GM21381 (cell line): ENCODE measurements around the gene TRPV4.

Experiments
- ATAC-seq: cut with Tn5 transposase; IDR thresholded peaks from one replicate; pipeline ENCODE4 v1.9.1; 2021; ENCODE audit warnings: mild to moderate bottlenecking, moderate library complexity; ENCODE audit not compliant: unreplicated experiment

The TRPV4 gene

DNA sequence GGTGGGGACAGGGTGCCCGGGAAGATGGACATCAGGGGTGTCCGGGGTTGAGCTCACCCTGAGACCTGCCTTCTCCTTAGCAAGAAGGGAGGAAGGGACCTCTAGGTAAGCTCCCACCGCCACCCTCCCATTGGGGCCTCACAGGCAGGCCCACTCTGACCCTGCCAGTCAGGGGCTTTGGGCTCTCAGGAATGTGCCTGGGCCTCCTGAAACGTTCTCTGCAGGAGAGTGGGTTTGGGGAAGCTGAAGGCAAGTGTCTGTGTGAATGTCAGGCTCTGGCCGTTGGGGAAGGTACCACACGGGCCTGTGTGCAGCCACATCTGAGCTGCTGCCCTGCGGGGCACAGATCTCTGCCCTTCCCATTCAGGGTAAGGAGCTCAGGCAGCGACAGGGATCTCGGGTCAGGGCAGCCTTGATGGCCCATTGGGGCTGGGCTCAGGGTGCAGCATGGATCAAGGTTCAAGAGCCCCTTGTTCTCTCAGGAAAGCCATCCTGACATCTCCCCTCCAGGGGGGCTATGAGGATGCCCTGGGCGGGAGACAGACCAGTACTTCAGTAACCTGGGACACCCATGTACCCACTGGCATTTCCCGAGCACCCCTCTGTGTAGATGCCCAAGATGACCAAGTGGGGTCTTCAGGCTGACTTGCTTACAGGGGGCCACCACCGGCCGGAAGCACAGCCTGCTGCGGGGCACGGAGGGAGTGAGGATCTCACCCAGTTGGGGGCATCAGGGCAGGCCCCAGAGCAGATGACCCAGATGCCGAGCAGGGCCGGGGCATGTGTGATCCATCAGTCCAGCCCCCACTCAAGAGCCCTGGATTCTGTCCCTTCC is 89.9 kb downstream of the TRPV4 start:
- no peak for ATAC-seq

DNA sequence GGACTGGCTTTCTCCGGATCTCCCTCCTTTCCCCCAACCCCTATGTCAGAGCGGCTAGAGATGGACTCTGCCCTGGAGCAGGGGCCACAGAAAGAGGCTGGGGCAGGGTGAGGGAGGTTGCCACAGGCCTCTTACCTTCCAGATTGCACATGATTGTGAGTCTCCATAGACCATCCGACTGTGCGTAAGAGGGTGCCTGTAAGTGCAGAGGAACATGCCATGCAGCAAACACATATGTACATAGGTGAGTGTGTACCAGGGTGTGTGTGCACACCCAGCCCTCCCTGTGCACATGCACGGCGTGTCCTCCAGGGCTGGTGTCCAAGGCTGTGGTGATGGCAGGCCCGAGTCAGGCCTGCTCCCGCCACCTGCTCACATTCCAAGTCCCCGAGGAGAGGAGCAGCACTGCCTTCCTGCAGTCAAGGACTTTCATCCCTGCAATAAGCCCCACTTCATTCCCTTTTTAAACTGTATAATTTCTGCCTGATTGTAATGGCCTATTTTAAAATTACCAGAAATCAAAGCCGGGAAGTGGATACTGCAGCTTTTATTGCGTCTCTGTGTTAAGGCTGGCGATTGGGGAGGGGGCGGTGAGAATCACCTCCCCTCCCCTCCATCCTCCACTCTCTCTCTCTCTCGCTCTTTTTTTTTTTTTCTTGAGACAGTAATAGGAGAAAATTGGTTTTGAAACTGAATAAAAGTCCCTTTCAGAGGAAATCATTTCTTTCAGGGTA is 91.1 kb downstream of the TRPV4 start:
- no peak for ATAC-seq

DNA sequence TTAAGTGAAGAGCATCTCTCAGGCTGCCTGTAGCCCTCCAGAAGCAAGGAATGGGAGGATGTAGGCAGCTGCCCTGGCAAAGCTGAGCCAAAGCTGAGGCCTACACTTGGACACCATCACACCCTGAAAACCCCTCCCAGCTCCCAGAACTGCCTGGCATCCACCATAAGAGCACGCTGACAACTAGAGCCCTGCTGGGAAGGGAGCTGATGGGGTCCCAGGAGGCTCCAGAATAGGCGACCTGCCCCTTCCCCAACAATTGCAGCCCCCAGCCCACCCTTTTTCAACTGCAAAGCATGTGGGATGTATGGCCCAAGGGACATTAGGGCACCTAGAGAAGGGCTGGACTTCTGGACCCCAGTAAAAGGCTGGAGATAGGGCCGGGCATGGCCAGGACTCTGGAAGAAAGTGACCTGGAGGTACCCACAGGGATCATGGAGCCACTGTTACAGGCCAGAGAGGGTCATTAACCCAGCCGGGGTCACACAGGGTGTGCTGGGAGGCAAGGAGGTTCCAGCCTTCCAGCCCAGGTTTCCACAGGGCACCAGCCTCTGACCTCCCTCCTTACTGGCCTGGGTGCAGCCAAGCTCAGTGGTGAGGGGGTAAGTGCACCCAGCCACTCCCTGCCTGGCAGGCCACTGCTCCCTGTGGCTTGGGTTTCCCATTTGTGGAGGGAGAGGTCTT is 91.8 kb downstream of the TRPV4 start:
- ATAC-seq = no peak

DNA sequence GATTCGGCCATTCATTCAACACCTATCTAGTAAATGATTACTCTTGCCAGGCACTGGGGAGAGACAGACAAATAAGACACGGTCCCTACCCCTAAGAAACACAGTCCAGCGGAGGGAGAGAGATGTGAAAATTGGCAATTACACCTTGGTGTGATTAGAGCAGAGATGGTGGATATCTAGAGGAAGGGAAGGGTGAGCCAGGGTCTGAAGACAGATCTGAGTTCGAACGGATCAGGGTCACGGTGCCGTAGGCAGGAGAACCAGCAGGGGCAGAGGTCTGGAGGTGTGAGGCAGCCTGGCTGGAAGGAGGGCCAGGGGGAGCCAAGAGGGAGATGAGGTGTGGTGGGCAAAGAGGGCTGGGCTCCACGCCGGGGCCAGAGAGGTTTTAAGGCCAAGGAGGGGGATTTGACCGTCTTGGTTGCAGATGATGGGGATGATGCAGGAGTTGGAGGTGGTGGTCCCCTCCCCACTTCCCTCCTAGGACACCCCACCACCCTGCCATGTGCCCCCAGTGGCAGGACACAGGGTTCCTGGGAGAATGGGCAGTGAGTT is 92.4 kb downstream of the TRPV4 start:
- ATAC-seq = no peak

DNA sequence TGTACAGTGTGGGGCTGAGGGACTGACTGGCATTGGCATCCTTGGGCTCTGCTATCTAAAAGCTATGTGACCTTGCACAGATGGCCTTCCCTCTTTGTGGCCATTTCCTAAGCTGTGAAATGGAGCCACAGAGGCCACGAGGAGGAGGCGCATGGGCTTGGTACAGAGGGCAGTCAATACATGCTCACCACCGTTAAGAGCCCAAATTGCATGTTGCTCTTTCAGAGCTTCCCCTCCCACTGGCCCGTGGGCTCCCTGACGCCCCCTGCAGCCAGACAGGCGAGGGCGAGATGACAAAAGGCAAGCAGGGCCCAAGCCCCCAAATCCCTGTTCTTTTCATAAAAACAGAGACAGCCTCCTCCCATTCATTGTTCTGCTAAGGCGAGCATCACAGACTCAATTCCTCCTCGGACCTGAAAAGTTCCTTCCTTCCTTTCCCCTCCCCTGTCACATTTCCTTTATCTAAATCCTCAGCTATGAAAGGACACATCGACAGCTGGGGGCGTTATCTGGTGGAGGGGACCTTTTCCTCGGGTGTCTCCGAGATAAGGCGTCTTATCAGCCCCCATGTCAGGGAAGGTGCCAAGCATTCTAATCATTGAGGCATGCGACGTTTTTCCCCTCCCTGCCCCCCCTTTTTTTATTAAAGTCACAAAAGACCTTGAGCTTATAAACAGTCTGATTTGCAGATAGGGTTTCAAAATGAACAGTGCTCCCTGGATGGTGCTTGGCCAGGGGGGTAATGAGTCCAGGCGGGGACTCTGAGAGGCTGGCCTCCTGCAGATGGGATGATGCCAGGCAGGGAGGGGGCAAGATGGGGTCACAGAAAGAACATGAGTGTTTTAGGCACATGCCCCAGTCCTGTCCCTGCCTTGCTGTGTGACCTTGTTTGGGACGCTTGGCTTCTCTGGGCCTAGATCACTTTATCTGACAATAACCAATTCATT is 93.2 kb downstream of the TRPV4 start:
- ATAC-seq = no peak

DNA sequence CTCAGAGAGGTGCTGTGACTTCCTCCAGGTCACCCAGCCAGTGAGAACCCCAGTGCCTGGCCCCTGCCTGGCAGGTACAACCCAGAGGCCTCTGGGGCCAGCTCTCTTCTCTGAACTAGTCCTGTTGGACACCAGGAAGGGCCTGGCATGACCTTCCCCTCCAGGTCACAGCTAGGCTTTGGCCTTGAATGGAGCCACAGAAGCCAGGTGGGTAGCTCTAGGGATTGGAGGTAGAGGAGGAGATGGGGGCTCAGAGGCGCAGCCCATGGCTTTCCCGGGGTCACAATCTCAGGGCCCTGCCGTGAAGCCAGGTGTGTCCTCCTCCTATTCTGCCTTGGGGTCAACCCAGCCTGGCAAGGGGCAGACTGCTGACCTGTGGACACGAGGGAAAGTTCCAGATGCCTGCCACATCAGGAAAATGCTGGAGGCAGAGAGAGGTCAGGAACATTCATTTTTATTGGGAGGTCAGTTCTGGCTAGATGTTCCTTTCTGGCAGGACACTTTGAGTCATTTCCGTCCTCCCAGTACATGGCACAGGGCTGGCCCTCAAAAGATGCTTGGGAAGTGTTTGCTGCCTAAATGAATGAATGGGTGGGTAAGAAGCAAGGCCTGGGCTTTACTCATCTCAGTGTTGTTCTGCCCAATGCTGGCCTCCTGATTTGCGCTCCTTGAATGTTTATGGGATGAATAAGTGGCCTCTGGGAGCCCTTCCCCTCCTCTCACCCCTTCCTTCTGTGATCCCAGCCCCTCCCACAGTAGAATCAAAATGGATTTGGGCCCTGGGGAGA is 94.1 kb downstream of the TRPV4 start:
- no peak for ATAC-seq

DNA sequence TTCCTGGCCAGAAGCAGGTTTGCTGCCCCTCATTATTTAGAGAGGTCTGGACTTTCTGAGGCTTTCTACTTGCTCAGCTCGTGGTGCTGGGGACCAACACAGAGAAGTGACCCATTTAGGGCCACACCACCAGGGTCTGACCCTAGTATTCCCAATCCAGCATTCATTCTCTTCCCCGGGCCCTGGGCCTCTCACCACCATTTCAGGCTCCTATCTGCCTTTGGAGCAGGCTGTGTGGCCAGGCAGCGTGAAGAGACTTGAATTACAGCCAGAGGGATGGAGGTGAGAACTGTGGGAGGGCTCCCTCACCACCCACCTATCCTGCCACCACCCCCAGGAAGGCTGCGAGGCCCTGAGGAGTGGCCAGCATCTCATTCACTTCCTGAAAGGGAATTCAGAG is 95.0 kb downstream of the TRPV4 start:
- ATAC-seq = no peak

DNA sequence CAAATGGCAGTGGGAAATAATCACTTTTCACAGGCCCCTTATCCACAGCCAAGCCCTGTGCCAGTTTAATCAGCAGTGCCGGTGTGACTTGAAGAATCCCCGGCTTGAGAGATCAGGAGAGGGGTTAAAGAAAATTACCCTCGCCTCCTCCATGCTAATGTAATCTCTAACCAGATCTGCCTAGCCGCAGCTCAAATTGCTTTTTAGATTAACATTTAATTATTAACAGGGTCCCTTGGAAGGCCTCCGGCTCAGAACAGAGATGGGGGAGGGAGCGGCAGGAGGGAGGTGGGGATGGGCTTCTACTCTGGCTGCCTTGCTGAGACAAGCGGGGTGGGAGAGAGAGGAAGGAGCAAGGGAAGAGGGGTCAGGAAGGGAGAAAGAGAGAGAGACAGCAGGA is 95.6 kb downstream of the TRPV4 start:
- no peak for ATAC-seq

DNA sequence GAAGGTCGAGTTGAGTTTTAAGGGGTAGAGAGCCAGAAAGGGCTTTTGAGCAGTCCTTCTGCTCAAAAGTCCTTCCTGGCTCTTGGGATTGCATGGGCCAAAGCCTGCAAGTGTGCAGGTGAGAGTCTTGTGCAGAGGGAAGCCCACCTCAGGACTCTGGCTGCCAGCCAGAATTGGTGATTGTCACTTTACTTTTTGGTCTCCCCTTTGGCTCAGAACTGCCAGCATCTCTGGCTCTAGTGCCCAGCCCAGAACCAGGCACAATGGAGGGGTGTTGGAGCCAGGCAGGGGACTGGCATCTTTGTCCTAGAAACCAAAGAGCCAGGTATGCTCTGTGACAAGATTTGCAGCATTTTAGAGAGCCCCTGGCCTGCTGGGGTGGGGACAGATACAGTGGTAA is 96.1 kb downstream of the TRPV4 start:
- no peak for ATAC-seq

DNA sequence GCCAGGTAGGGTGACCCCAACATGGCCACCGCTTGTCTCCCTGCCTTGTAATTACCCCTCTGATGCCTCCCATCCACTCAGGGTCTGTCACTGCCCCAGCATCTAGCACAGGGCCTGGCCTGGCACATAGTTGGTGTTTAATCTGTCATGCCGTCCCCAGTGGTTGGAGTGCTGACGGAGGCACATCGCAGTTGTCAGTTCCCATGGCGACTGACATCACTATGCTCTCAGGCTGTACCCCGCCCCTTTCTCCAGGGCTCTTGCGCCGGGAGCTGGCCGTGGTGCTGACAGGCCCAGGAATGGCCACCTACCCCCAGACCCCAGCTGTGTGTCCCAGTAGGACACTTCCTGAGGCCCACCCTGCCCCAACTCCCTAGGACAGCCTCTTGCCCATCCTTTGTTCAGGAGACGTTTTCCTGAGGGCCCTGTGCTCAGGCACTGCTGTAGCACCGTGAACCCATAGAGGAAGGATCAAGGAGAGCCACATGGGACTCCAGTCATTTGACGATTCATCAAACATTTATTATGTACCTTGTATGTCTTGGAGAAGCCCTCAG is 96.6 kb downstream of the TRPV4 start:
- ATAC-seq = no peak

DNA sequence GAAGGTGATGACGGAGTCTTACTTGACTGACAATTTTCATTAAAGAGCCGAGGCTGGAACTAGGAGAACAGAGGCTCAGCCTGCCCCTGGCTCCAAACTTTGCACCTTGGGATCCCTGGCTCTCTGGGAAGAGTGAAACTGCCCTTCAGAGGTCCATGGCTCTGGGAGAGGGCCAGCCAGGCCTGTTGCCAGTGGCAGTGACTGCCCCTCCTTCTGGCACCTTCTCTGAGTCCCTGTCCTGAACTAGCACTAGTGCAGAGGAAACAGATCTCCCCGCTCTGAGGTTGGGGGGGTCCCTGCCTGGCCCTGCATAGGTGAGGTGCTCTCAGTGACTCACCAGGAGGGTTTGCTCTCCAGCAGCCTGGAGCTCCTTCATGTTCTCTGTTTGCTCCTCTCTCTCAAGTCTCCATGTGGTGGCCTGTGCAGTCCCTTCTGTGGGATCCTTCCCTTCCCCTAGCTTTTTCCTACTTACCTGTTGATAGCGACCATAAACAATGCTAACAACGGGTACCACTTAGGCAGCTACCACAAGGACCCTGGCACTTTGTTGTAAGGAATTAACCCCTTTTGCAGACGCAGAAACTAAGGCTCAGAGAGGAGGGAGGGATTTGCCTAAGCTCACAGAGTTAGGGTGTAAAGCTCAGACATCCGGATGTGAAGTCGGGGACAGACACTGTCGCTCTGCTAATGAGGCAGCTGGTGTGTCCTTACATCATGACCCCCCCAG is 97.2 kb downstream of the TRPV4 start:
- no peak for ATAC-seq

DNA sequence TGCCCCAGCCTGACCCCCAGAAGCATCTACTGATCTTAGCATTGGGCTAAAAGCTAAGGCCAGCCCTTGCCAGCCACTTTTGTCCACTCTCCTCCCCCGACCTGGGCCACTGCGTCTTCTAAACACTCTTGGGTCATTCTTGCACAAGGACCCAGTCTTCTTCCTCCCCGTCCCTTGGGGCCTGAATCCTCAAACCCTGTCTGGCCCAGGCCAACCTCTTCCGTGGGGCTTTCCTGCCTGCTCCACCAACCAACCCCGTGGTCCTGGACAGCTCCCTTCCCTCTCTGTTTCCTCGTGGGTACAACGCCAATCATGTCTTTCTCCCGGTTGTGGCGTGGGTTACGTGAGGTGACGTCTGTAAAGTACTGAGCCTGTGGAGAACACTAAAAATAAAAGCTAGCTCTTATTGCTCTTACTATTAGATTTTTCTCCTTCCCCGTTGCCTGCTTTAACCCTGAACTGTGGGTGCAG is 98.1 kb downstream of the TRPV4 start:
- no peak for ATAC-seq

DNA sequence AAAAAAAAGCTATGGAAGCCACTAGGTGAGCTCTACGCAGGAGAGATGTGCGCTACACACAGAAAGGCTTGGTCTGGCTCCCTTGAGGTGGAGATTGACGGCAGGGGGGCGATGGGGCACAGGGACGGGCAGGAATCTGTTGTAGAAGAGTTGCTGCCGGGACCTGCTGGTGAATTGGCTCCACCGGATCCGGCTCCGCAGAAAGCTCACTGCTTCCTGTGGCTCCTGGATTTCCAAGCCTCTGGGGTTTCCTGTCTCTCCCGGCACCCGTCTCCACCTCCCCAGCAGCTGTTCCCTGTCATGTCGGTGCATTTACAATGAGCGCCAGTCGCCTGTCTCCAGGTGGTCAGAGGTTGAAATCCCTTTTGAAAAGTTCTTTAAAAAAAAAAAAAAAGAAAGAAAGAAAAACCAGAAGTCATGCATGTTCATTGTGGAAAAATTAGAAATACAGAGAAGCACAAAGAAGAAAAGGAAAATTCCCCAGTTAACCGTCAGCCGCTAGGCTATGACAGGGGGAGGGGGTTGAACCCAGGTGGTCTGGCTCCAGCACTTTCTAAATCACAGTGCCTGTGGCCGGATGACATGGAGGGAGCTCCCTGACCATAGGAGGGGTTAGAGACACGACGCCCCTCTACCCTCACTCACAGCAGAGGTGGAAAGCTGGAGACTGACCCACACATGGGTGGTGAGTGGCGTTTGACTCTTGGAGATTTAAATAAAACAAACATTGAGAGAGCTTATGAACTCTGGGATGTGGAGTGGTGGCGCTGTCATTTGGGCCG is 98.8 kb downstream of the TRPV4 start:
- no peak for ATAC-seq
